Erythroblast (primary cell): ENCODE results near the gene CIITA.

ENCODE experiments used
- GATA1 ChIP-seq: IDR thresholded peaks from 2 replicates; pipeline ENCODE4 v1.6.1; 2011; ENCODE audit warnings: low read depth, mild to moderate bottlenecking, control low read depth, low read length, moderate library complexity
- POLR2A ChIP-seq: IDR thresholded peaks from 2 replicates; pipeline ENCODE4 v1.6.1; 2011; ENCODE audit warnings: mild to moderate bottlenecking, low read length

DNA sequence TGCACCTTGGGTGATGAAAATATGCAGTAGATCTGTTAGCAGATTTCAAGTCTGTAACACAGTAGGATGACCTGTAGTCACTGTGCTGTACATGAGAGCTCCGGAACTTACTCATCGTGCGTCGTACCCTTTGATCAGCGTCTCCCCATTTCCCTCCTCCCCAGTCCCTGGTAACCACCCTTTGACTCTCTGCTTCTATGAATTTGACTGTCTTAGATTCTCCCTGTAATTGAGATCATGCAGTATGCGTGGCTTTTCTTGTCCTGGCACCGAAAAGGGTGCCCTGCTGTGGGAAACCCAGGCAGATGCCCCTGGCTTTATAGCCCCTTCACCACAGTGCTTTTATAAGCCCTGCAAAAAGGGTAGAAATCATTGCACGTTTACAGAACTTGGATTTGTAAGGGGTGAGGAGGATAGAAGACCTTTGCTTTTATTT is 87.9 kb downstream of the CIITA start:
- TF ChIP-seq POLR2A: no peak
- TF ChIP-seq GATA1: no peak
